ENCODE measurements around the gene ACOX1.

Gene ACOX1

DNA sequence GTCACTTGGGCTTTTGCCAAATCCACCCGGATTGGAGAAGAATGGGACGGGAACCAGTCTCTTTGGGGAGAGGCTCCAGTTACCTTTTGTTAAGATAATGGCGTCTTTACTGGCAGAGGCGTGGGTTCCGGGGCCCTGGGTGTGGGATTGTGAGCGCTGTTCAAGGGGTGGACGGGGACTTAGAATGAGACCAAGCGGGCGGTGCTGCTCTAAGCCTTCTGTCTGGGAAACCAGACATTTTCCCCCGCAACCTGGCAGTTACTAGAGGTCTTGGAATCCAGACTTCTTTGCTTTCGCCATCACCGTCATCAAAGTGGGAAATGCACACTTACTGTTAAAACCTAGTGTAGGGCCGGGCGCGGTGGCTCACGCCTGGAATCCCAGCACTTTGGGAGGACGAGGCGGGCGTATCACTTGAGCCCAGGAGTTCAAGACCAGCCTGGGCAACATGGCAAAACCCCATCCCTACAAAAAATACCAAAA lies 780 bp upstream of the ACOX1 start (continued):
- TF ChIP-seq TSHZ1 (tag by site-specific recombination; IDR thresholded peaks at IDR 0.05; ENCODE audit: borderline replicate concordance) (no peak), YY1 (tag by site-specific recombination; IDR thresholded peaks at IDR 0.05) (peak; percentile 81), ZBTB48 (tag by site-specific recombination; IDR thresholded peaks at IDR 0.05) (peak; percentile 41), ZBTB26 (tag by site-specific recombination; optimal IDR thresholded peaks at IDR 0.05) (peak; percentile 11), ZFP37 (tag by site-specific recombination; IDR thresholded peaks at IDR 0.05) (0 out of 2 replicates have a peak, but pooled peaks have one; percentile 32), REPIN1 (tag by site-specific recombination; IDR thresholded peaks at IDR 0.05; ENCODE audit: low read depth) (0 out of 2 replicates have a peak, but pooled peaks have one; percentile 73), ZIC2 (tag by site-specific recombination; IDR thresholded peaks at IDR 0.05) (no peak), ZNF10 (tag by site-specific recombination; IDR thresholded peaks at IDR 0.05) (0 out of 2 replicates have a peak, but pooled peaks have one; percentile 9), GFI1B (tag by site-specific recombination; IDR thresholded peaks at IDR 0.05) (no peak), ZNF266 (tag by site-specific recombination; IDR thresholded peaks at IDR 0.05; ENCODE audit: low read depth) (no peak), ZFHX2 (tag by site-specific recombination; conservative IDR thresholded peaks at IDR 0.05) (peak; percentile 50; the same call in 1 of the 2 replicates), KLF17 (tag by site-specific recombination; IDR thresholded peaks at IDR 0.05) (peak; percentile 31), SP7 (tag by site-specific recombination; IDR thresholded peaks at IDR 0.05) (peak; percentile 6; the same call in 1 of the 2 replicates), ZFP69B (tag by site-specific recombination; IDR thresholded peaks at IDR 0.05) (peak; percentile 38; the same call in 1 of the 2 replicates), EGR2 (tag by site-specific recombination; IDR thresholded peaks at IDR 0.05; ENCODE audit: low read depth) (peak; percentile 56; the same call in 1 of the 2 replicates), ZNF510 (tag by site-specific recombination; IDR thresholded peaks at IDR 0.05; ENCODE audit: insufficient replicate concordance) (no peak), PRDM2 (tag by site-specific recombination; IDR thresholded peaks at IDR 0.05; ENCODE audit: borderline replicate concordance) (0 out of 2 replicates have a peak, but pooled peaks have one; percentile 57), ZNF501 (tag by site-specific recombination; IDR thresholded peaks at IDR 0.05) (0 out of 2 replicates have a peak, but pooled peaks have one; percentile 55), ZBTB20 (tag by site-specific recombination; IDR thresholded peaks at IDR 0.05) (peak; percentile 98)
- TF ChIP-seq, protein P1, sequence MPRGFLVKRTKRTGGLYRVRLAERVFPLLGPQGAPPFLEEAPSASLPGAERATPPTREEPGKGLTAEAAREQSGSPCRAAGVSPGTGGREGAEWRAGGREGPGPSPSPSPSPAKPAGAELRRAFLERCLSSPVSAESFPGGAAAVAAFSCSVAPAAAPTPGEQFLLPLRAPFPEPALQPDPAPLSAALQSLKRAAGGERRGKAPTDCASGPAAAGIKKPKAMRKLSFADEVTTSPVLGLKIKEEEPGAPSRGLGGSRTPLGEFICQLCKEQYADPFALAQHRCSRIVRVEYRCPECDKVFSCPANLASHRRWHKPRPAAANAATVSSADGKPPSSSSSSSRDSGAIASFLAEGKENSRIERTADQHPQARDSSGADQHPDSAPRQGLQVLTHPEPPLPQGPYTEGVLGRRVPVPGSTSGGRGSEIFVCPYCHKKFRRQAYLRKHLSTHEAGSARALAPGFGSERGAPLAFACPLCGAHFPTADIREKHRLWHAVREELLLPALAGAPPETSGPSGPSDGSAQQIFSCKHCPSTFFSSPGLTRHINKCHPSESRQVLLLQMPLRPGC (tag by site-specific recombination; IDR thresholded peaks at IDR 0.05) = 0 out of 2 replicates have a peak, but pooled peaks have one; percentile 19
- TF ChIP-seq, protein P2, sequence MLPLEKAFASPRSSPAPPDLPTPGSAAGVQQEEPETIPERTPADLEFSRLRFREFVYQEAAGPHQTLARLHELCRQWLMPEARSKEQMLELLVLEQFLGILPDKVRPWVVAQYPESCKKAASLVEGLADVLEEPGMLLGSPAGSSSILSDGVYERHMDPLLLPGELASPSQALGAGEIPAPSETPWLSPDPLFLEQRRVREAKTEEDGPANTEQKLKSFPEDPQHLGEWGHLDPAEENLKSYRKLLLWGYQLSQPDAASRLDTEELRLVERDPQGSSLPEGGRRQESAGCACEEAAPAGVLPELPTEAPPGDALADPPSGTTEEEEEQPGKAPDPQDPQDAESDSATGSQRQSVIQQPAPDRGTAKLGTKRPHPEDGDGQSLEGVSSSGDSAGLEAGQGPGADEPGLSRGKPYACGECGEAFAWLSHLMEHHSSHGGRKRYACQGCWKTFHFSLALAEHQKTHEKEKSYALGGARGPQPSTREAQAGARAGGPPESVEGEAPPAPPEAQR (tag by site-specific recombination; IDR thresholded peaks at IDR 0.05) = no peak

All from HEK293 (cell line).